Trophoblast cell (in vitro differentiated cells and primary cell): ENCODE results near the gene PPP1R36.

ENCODE experiments used
- DNase-seq, 2 donors: peaks; one replicate each; pipeline ENCODE4 v3.0.0-alpha.2; 2016
- H2AFZ ChIP-seq: 2 replicates; pipeline ENCODE4 v1.6.1; 2013; ENCODE audit warnings: low read length, moderate library complexity, mild to moderate bottlenecking; ENCODE audit not compliant: insufficient read depth, poor library complexity
- H2AK5ac ChIP-seq: 2 replicates; pipeline ENCODE4 v1.6.1; 2013; ENCODE audit warnings: mild to moderate bottlenecking, low read length
- H2BK120ac ChIP-seq: 2 replicates; pipeline ENCODE4 v1.6.1; 2013; ENCODE audit warnings: low read length, mild to moderate bottlenecking, moderate library complexity; ENCODE audit not compliant: insufficient read depth, poor library complexity
- H2BK12ac ChIP-seq: 2 replicates; pipeline ENCODE4 v1.6.1; 2013; ENCODE audit warnings: mild to moderate bottlenecking, low read length, moderate library complexity
- H2BK5ac ChIP-seq: 2 replicates; pipeline ENCODE4 v1.6.1; 2013; ENCODE audit warnings: low read length, low read depth, moderate library complexity, mild to moderate bottlenecking; ENCODE audit not compliant: poor library complexity
- H3K14ac ChIP-seq: 2 replicates; pipeline ENCODE4 v1.6.1; 2013; ENCODE audit warnings: mild to moderate bottlenecking, low read length
- H3K18ac ChIP-seq: 2 replicates; pipeline ENCODE4 v1.6.1; 2013; ENCODE audit warnings: mild to moderate bottlenecking, low read length
- H3K23ac ChIP-seq: 2 replicates; pipeline ENCODE4 v1.6.1; 2013; ENCODE audit warnings: low read length
- H3K27ac ChIP-seq: 2 replicates; pipeline ENCODE4 v1.5.1; 2013; ENCODE audit warnings: low read depth, mild to moderate bottlenecking, inconsistent platforms, low read length, moderate library complexity
- H3K27me3 ChIP-seq: 2 replicates; pipeline ENCODE4 v1.6.1; 2013; ENCODE audit warnings: inconsistent platforms, mild to moderate bottlenecking, low read length, moderate library complexity; ENCODE audit not compliant: insufficient read depth
- H3K36me3 ChIP-seq, 2 experiments: 1 replicate in 1 of 2; 2 replicates in 1 of 2; pipeline ENCODE4 v1.6.1; 2013; ENCODE audit warnings: low read length in 2 of 2, mild to moderate bottlenecking in 2 of 2, moderate library complexity in 1 of 2; ENCODE audit not compliant: insufficient read depth in 2 of 2, control insufficient read depth in 1 of 2
- H3K4ac ChIP-seq: 2 replicates; pipeline ENCODE4 v1.6.1; 2013; ENCODE audit warnings: low read depth, mild to moderate bottlenecking, low read length, moderate library complexity
- H3K4me1 ChIP-seq, 2 experiments: 1 replicate in 1 of 2; 2 replicates in 1 of 2; pipeline ENCODE4 v1.6.1; 2013; ENCODE audit warnings: low read length in 2 of 2, mild to moderate bottlenecking in 2 of 2, moderate library complexity in 1 of 2; ENCODE audit not compliant: insufficient read depth in 2 of 2, control insufficient read depth in 1 of 2
- H3K4me2 ChIP-seq: 2 replicates; pipeline ENCODE4 v1.6.1; 2013; ENCODE audit warnings: inconsistent platforms, mild to moderate bottlenecking, low read length, moderate library complexity
- H3K4me3 ChIP-seq: 2 replicates; pipeline ENCODE4 v1.5.1; 2013; ENCODE audit warnings: mild to moderate bottlenecking, low read depth, low read length, inconsistent platforms
- H3K79me1 ChIP-seq: one replicate; pipeline ENCODE4 v1.6.1; 2013; ENCODE audit warnings: low read length
- H3K79me2 ChIP-seq: 2 replicates; pipeline ENCODE4 v1.6.1; 2013; ENCODE audit warnings: low read length, mild to moderate bottlenecking; ENCODE audit not compliant: control insufficient read depth, insufficient read depth, poor library complexity
- H3K9ac ChIP-seq: 2 replicates; pipeline ENCODE4 v1.6.1; 2013; ENCODE audit warnings: mild to moderate bottlenecking, low read length
- H3K9me3 ChIP-seq: 2 replicates; pipeline ENCODE4 v1.6.1; 2013; ENCODE audit warnings: low read depth, mild to moderate bottlenecking, control low read depth, inconsistent platforms, low read length; ENCODE audit not compliant: insufficient read depth
- H4K12ac ChIP-seq: 2 replicates; pipeline ENCODE4 v1.6.1; 2013; ENCODE audit warnings: low read depth, mild to moderate bottlenecking, low read length, moderate library complexity
- H4K8ac ChIP-seq: 2 replicates; pipeline ENCODE4 v1.6.1; 2013; ENCODE audit warnings: low read depth, mild to moderate bottlenecking, low read length, moderate library complexity
- H4K91ac ChIP-seq: one replicate; pipeline ENCODE4 v1.6.1; 2013; ENCODE audit warnings: low read depth, mild to moderate bottlenecking, low read length, moderate library complexity
- WGBS: extraction: QIAGEN DNeasy Blood & Tissue Kit; methylation state at CpG from one replicate; pipeline ENCODE4 v1.1.7; 2013; ENCODE audit warnings: missing lambda C conversion rate; ENCODE audit not compliant: insufficient read length, insufficient coverage; ENCODE audit errors: extremely low coverage; 5-methylcytosine and 5-hydroxymethylcytosine counted together

The PPP1R36 gene

DNA sequence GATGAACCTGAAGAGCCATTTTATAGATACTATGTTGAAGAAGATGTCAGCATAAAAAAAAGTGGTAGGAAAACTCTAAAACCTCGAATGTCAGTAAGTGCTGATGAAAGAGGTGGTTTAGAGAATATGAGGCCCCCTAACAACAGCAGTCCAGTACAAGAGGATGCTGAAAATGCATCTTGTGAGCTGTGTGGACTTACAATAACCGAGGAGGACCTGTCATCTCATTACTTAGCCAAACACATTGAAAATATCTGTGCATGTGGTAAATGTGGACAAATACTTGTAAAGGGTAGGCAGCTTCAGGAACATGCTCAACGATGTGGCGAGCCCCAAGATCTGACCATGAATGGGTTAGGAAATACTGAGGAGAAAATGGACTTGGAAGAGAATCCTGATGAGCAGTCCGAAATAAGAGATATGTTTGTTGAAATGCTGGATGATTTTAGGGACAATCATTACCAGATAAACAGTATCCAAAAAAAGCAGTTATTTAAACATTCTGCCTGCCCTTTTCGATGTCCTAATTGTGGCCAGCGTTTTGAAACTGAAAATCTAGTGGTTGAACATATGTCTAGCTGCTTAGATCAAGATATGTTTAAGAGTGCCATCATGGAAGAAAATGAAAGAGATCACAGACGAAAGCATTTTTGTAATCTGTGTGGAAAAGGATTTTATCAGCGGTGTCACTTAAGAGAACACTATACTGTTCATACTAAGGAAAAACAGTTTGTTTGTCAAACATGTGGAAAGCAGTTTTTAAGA lies 27.0 kb upstream of the PPP1R36 start:
- Histone ChIP-seq H3K27ac (no peak overlapping the region), H3K4ac (no peak overlapping the region), H3K9ac (no peak overlapping the region), H3K27me3 (no peaks in the 10 kb centered on the region), H3K4me3 (no peak overlapping the region), H3K4me1 (no peaks in the 10 kb centered on the region), H4K8ac (no peak overlapping the region), H3K14ac (no peak overlapping the region), H2BK12ac (no peak overlapping the region), H4K12ac (no peak overlapping the region), H3K18ac (no peak overlapping the region), H3K79me1 (no peaks in the 10 kb centered on the region), H3K9me3 (no peaks in the 10 kb centered on the region), H2AK5ac (no peak overlapping the region), H2BK120ac (no peak overlapping the region), H3K36me3 (peaks cover 13 to 20% of the 10 kb centered on the region in 2 experiments), H2BK5ac (no peak overlapping the region), H3K4me2 (no peak overlapping the region), H3K23ac (no peak overlapping the region), H2AFZ (no peak overlapping the region), H4K91ac (no peak overlapping the region), H3K79me2 (peaks cover 5% of the 10 kb centered on the region)
- WGBS = no CpG with 5 or more reads among the region's 9 CpGs
- no peak for DNase-seq

DNA sequence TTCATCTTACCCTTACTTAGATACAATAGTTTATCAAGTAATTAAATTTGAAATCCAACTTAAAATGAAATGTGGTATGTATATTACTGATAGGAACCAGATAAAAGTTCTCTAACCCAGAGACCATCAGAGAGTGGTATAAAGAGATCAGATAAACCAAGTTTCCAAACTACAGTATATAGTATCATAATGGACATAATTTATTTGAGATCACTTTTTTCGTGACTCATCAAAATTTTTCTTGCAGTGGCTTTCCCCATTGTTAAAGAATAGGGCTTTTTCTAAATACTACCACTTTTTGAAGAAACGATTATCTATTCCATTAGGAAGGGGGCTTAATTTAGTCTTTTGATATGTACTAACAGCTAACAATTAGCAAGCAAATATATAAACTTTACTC lies 24.4 kb upstream of the PPP1R36 start:
- H3K9ac ChIP-seq = no peak overlapping the region
- H3K27me3 ChIP-seq = no peaks in the 10 kb centered on the region
- H4K91ac ChIP-seq = no peak overlapping the region
- no CpG with 5 or more reads among the region's 2 CpGs for WGBS
- no peak overlapping the region for H3K14ac ChIP-seq
- peaks cover 11 to 20% of the 10 kb centered on the region in 2 experiments for H3K36me3 ChIP-seq
- no peak overlapping the region for H3K4me2 ChIP-seq
- H2BK12ac ChIP-seq = no peak overlapping the region
- H4K12ac ChIP-seq = no peak overlapping the region
- H3K4ac ChIP-seq = no peak overlapping the region
- no peak overlapping the region for H2BK5ac ChIP-seq
- no peak for DNase-seq
- no peaks in the 10 kb centered on the region for H3K79me2 ChIP-seq
- H2BK120ac ChIP-seq = no peak overlapping the region
- no peak overlapping the region for H4K8ac ChIP-seq
- H3K27ac ChIP-seq = no peak overlapping the region
- H3K18ac ChIP-seq = no peak overlapping the region
- H3K9me3 ChIP-seq = no peaks in the 10 kb centered on the region
- H2AFZ ChIP-seq = no peak overlapping the region
- H3K79me1 ChIP-seq = no peaks in the 10 kb centered on the region
- H3K4me3 ChIP-seq = no peak overlapping the region
- no peak overlapping the region for H3K23ac ChIP-seq
- no peak overlapping the region for H2AK5ac ChIP-seq
- no peaks in the 10 kb centered on the region for H3K4me1 ChIP-seq

DNA sequence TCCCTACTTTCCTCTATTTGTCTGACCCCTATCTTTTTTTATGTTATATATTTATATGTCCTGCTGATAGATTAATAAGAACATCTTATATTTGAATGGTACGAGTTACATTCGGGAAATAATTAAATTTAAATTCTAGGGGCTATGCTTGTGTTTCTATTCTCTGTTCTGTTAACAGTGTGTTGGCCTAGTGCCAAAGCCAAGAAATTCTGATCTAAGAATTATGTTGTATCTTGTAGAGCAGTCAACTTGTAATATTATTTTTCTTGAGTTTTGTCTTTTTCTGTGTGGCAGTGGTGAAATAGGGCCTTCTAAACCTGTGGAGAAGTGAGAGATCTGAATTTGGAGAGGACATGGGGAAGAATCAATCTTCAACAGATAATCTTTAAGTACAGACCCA lies 18.2 kb upstream of the PPP1R36 start:
- H3K18ac ChIP-seq = no peak overlapping the region
- no peak for DNase-seq
- WGBS = no CpG with 5 or more reads among the region's 2 CpGs
- no peak overlapping the region for H3K23ac ChIP-seq
- H3K4me3 ChIP-seq = no peak overlapping the region
- no peak overlapping the region for H3K27ac ChIP-seq
- H3K4me1 ChIP-seq = peaks cover 0 to 2% of the 10 kb centered on the region in 2 experiments
- H3K79me1 ChIP-seq = peaks cover 2% of the 10 kb centered on the region
- no peak overlapping the region for H3K14ac ChIP-seq
- H3K9ac ChIP-seq = no peak overlapping the region
- H3K79me2 ChIP-seq = no peaks in the 10 kb centered on the region
- no peak overlapping the region for H4K91ac ChIP-seq
- no peak overlapping the region for H2AFZ ChIP-seq
- no peaks in the 10 kb centered on the region for H3K27me3 ChIP-seq
- no peak overlapping the region for H2BK12ac ChIP-seq
- H3K9me3 ChIP-seq = no peaks in the 10 kb centered on the region
- no peak overlapping the region for H2BK5ac ChIP-seq
- no peak overlapping the region for H4K12ac ChIP-seq
- H3K4ac ChIP-seq = no peak overlapping the region
- no peak overlapping the region for H3K4me2 ChIP-seq
- H2BK120ac ChIP-seq = no peak overlapping the region
- no peak overlapping the region for H2AK5ac ChIP-seq
- no peak overlapping the region for H4K8ac ChIP-seq
- H3K36me3 ChIP-seq = peaks cover 3 to 4% of the 10 kb centered on the region in 2 experiments

DNA sequence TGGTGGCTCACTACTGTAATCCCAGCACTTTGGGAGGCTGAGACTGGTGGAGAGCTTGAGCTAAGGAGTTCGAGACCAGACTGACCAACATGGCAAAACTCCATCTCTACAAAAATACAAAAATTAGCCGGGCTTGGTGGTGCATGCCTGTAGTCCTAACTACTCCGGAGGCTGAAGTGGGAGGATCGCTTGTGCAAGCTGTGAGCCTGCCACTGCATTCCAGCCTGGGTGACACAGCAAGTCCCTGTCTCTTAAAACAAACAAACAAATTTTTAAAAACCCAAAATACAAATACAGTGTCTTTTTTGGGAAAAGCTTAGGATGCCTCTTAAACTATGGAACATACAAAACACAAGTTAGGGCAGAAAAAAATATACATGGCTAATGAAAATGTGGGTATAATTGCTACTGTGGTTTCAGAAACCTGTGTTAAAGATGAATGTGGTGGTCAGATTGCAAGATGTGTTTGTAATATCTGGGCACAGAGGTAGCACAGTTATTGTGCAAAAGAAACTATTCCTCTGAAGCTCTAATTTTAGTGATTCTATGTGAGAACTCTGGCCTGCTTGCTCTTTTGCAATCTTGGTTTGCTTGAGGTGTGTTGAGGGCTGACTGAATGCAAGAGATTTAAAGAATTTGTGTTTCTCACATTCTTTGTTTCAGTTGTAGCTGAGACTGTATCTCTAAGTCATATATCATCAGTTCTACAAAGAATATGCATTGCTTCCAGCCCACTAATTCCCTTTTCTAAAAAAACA lies 13.1 kb upstream of the PPP1R36 start:
- no peak overlapping the region for H3K18ac ChIP-seq
- peak overlapping the region; percentile 82 for H3K27ac ChIP-seq
- DNase-seq = peak; percentile 86 to 97
- H3K4me1 ChIP-seq = peaks cover 4 to 11% of the 10 kb centered on the region in 2 experiments
- no peaks in the 10 kb centered on the region for H3K27me3 ChIP-seq
- H3K79me2 ChIP-seq = no peaks in the 10 kb centered on the region
- no peak overlapping the region for H3K23ac ChIP-seq
- H2BK120ac ChIP-seq = no peak overlapping the region
- H2AK5ac ChIP-seq = no peak overlapping the region
- no peak overlapping the region for H3K4me3 ChIP-seq
- no peaks in the 10 kb centered on the region for H3K36me3 ChIP-seq
- H4K91ac ChIP-seq = no peak overlapping the region
- H3K4me2 ChIP-seq = peak overlapping the region; percentile 6
- no peak overlapping the region for H4K8ac ChIP-seq
- no CpG with 5 or more reads among the region's 4 CpGs for WGBS
- no peak overlapping the region for H2AFZ ChIP-seq
- H3K9ac ChIP-seq = no peak overlapping the region
- no peak overlapping the region for H2BK5ac ChIP-seq
- H3K4ac ChIP-seq = no peak overlapping the region
- H4K12ac ChIP-seq = no peak overlapping the region
- H3K9me3 ChIP-seq = peaks cover 11% of the 10 kb centered on the region
- H3K79me1 ChIP-seq = peaks cover 23% of the 10 kb centered on the region
- H2BK12ac ChIP-seq = no peak overlapping the region
- no peak overlapping the region for H3K14ac ChIP-seq
